NCI-H446 treated with DMSO at 0.1 percent for 48 hours (cell line): ENCODE data around the gene CFAP53.
"Not testable (repeated sequence)": the region's sequence is repeated elsewhere in the genome, so short reads cannot be mapped to it uniquely, and the experiment has no call there.

Experiments
- DNase-seq: peaks from one replicate; lab custom pipeline; 2025; lab: John Stamatoyannopoulos, UW

CFAP53 gene, protein sequence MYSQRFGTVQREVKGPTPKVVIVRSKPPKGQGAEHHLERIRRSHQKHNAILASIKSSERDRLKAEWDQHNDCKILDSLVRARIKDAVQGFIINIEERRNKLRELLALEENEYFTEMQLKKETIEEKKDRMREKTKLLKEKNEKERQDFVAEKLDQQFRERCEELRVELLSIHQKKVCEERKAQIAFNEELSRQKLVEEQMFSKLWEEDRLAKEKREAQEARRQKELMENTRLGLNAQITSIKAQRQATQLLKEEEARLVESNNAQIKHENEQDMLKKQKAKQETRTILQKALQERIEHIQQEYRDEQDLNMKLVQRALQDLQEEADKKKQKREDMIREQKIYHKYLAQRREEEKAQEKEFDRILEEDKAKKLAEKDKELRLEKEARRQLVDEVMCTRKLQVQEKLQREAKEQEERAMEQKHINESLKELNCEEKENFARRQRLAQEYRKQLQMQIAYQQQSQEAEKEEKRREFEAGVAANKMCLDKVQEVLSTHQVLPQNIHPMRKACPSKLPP

GRCh38 chr18:50266248-50266704 is at the start of gene CFAP53:
TSS of gene CFAP53 (minus strand) at chr18:50266495. CDS start at chr18:50266404, 91 bp downstream.
- peak; percentile 11 for DNase-seq

DNA sequence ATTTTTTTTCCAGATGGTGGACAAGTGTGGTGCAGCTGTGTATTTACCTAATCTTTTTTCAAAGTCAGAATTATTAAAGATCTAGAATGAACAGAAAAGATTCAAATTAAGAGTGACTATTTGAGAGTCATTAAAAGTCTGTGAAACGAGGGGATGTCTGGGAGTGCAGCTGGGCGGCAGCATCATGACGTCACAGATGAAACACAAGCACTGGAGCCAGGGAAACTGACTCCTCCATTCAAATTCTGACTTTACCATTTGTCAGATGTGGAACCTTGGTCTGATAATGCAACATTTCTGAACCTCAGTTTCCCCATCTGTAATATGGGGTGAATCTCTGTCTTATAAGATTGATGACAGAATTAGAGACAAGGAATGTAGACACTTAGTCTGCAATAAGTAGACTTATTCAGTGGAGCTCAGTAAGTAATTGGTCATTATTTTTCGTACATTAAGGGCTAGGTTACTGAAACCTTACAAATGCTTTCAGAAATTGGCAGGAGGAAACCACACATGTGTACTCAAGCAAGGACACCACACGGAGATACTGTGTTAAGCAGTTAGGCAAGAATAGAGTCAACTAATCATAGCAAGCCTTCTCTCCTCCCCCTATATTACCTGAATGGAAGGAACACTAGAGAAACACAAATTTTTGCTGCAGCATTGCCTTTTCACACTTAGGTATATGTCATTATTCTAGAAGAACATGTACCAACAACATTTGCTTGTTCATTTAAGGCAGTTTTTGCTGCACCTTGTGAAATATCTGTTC is 49.0 kb upstream of the CFAP53 start:
- DNase-seq, result no peak

DNA sequence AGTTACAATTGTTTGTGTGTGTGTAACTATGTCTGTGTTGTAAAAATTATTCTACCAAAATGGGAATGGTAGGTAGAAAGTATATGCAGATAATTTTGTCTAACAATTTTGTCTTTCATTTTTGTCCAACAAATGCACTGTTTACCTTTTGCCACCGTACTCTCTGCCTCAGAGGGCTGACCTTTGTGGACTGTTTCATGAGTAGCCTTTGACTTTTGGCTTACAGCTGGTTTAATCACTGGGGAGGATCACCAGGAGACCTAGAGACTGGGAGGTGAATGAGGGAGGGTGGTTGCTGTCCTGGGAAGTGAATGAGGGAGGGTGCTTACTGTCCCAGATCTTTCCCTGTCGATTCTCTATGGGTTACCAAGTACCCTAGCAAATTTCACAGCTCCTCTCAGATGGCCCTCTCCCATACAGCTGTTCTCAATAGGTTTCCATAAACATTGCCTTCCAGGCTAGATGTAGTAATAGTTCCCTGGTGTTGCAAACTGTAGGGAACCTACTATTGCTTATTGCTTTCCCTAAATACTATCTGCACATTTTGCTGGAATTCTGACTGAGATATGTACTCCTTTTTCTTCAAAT is 47.7 kb upstream of the CFAP53 start:
- no peak for DNase-seq

DNA sequence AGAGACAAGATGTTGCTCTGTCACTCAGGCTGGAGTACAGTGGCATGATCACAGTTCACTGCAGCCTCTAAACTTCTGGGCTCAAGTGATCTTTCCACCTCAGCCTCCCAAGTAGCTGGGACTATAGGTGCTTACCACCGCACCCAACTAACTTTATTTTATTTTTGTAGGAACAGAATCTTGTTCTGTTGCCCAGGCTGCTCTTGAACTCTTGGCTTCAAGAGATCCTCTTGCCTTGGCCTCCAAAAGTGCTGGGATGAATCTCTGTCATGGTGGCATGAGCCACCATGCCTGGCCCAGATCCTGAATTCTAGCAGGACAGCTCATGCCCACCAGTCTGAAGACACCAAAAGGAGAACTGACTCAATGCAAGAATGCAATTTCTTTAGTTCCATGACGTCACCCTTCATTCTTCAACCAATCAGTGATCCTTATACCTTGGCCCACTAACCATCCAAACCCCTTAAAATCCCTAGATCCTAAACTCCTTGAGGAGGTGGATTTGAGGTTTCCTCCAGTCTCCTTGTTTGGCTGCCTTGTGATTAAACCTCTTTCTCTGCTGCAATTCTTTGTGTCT is 46.8 kb upstream of the CFAP53 start:
- DNase-seq, result no peak

GRCh38 chr18:50312296-50313030 is 46.2 kb upstream of the CFAP53 start:
- no peak for DNase-seq

GRCh38 chr18:50311650-50312049 is 45.4 kb upstream of the CFAP53 start:
- DNase-seq, result no peak

- DNase-seq, result no peak
These were observed 43.8 kb upstream of the CFAP53 start for GRCh38 chr18:50310080-50310479.

GRCh38 chr18:50308851-50309250 is 42.6 kb upstream of the CFAP53 start:
- DNase-seq, result not testable (repeated sequence)

DNA sequence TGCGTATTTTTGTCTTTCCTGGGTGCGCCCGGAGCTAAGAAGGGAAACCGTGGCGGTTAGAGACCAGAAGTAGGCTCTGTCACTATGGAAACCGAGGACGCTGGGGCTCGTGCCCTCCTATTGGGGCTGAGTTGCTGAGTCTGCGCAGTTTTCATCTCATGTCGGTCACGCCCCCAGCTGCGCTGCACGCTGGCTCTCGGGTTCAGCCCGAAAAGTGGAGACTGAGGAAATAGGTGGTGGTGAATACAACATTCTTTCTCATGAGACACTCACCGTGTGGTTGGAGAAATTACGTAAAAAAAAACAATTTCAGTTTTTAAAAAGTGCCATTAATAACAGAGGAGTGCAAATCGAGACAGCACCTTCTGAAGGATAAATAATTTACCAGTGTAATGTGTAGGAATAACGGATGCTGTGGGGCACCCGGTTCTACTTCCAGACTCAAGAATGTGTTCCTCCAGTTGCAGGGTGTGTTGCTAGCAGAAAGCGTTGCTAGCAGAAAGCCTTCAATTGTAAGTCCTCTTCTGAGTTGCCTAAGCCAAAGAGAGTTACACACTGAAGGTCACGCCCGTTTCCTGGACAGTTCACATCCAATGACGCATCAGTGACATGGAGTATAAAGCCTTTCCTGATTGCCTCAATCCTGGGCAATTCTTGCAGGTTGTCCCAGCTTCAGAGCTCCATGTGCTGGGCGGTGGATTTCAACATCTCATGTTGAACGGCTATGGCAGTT is 41.6 kb upstream of the CFAP53 start:
- DNase-seq, result peak; percentile 43

DNA sequence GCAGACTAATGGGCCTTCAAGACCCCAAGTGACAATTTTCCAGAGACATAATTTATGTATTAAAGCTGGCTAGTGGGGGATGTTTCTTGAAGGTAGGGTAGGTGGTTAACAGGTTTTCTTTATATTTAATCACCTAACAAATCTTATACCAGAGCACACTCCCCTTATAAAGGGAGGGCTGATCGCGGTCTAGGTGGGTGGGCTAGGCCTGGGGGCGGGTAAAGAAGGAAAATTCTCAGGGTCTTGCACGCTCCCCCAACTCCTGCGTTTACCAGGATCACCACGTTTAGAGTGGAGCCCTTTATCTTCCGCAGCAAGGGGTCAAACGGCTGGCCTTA is 41.1 kb upstream of the CFAP53 start:
- DNase-seq, result no peak

- no peak for DNase-seq
These were observed 40.6 kb upstream of the CFAP53 start for GRCh38 chr18:50306944-50307343.

DNA sequence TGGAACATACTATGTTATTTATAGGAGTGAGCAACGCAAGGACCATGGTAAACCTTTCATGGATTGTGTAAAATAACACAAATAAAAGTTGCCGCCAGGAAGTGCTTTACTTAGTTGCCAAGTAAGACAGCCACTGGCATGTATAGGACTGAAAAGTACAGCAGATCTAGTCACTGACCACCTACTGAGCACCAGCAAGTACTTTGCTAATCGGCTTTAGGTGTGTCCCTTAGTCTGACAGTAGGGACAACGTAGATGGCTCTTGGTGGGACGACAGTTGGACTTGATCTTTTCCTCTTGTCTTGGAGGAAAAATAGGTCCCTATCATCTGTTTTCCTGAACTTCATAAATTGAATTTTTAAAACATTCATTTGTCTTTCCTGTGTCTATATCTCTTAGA is 34.8 kb upstream of the CFAP53 start:
- DNase-seq, result no peak

- DNase-seq, result no peak
These were observed 33.5 kb upstream of the CFAP53 start for GRCh38 chr18:50299626-50300388.

- DNase-seq, result no peak
These were observed 32.4 kb upstream of the CFAP53 start for GRCh38 chr18:50298443-50299284.

GRCh38 chr18:50297621-50298442 is 31.5 kb upstream of the CFAP53 start:
- peak; percentile 27 for DNase-seq

DNA sequence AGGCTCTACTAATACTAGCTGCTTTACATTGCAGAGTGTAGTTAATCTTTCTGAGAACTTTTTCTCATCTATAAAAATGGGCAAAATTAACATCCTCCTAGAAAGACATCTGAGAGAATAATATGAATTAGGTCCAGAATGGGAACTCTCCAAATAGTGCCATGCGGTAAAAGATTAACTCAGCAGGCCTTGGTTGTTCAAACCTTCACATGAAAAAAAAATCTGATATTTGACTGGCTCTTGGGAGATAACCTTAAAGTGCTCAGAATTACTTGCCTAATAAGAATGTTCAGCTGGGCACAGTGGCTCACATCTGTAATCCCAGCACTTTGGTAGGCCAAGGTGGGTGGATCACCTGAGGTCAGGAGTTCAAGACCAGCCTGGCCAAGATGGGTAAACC is 26.7 kb upstream of the CFAP53 start:
- DNase-seq, result no peak

- no peak for DNase-seq
These were observed 22.8 kb upstream of the CFAP53 start for GRCh38 chr18:50289108-50289443.

- DNase-seq, result not testable (repeated sequence)
These were observed 22.2 kb upstream of the CFAP53 start for GRCh38 chr18:50288348-50289107.
